H1 (cell line): Measurements from ENCODE around the gene SHROOM3.

Source experiments
- HDAC6 ChIP-seq: IDR thresholded peaks from one replicate; pipeline ENCODE4 v1.7.1; 2012; ENCODE audit warnings: low read depth, mild to moderate bottlenecking, inconsistent platforms, low read length, moderate library complexity
- MAX ChIP-seq: IDR thresholded peaks from 2 replicates; pipeline ENCODE4 v1.6.1; 2012; ENCODE audit warnings: inconsistent platforms

GRCh38 chr4:76688619-76689144 lies 253.7 kb downstream of the SHROOM3 start:
- TF ChIP-seq MAX (no peak), HDAC6 (no peak)
